Activated gamma-delta T cell (primary cell): ENCODE results near the gene DUSP10.

Source experiments
- DNase-seq: peaks from one replicate; lab custom pipeline; 2025; lab: John Stamatoyannopoulos, UW

The DUSP10 gene

DNA sequence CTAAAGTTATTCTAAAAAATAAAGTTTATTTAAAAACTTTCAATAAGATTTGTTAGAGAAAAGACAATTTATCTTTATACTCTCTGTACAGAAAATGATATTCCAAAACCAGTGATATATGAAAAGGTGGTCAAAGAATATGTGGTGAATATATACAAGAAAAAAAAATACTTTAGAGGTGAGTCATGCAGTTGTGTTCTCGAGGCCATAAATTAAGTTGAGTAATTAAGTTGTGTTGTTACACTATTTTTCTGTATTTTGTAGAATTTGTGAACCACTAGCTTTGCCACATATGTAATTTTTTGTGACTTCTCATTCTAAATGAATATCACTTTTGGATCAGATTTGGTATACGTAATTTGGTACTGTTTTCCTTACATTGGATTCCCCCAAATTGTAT, 23.6 kb upstream of the DUSP10 start:
- DNase-seq: no peak

DNA sequence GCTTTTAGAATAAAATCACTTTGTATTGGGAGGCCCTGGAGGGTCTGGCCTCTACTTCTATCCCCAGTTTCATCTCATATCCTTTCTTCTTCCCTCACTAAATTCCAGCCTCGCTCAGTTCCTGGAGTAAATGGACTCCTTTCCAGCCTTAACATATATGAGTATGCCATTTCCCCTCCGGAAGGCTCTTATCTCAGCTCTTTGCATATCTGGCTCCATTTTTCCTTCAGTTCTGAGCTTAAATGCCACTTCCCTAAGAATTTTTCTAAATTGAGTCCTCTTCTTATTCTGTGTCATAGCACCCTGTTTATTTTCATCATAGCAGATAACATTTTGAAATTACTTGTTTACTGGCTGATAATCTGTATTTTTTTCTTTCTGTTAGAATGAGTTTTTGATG, 20.2 kb upstream of the DUSP10 start:
- DNase-seq: no peak

- DNase-seq: no peak
Measured at GRCh38 chr1:221761354-221762002, 19.6 kb upstream of the DUSP10 start.

GRCh38 chr1:221760911-221761310, 19.0 kb upstream of the DUSP10 start:
- DNase-seq: no peak

GRCh38 chr1:221759436-221759835, 17.5 kb upstream of the DUSP10 start:
- no peak for DNase-seq

DNA sequence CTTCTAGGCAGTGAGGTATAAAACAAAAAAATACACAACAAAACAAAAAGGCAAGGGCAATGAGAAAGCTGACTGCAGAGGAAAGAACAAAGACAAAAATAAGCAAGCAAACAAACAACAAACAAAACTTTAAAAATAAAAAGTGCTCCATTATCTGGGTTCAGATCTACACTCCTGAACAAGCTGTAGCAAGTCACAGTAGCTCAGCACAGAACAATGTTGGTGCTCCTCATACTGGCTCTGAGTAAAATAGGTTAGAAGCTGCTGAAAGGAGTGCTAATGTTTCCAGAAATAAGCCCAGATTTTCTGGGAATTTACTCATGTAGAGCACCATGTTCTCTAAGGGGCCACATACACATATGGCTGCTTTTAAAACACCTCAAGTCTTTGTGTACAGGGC, 16.6 kb upstream of the DUSP10 start:
- DNase-seq: no peak

DNA sequence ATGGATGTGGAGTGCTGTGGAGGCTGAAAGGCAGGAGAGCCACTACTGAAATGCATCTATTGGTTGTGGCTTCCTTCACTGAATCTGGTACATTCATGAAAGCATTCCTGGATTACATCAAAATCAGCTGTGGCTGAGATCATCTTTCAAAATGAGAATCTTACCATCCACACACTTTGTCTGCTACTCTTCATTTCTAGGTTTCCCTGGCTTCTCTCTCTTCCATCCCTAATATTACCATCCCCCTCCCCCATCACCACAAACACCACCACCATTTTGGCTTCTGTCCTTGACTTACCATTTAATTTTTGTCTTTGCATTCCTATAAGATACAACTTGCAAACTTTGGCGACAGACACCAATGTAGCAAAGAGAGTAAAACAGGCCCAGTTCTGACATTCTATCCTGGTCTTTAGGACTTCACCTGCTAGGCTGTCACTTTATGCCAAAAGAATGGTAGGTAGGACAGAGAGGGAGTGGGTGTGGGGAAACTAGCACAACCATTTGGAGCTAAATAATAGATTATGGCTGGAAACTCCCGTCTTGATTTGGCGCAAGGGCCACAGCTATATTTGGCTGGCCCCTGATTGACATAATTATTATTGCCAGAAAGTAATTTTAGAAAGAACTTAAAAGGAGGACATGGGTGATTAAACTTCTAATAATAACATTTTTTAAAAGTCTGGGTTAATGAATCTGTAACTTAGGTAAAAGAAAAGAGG, 15.1 kb upstream of the DUSP10 start:
- no peak for DNase-seq

DNA sequence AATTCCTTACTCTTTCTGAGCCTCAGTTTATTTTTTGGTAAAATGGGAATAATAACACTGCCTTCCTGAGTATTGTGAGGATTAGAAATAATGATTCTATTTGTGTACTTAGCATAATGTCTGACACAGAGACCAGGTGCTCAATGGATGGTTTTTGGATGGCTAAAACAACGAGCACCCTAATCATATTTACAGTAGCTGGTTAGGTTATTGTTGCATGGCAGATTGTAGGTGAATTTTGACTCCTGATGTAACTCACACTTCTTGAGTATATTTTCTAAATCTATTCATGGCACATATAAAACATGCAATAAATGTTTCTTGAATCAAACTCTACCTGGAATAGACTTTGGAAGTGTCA, 11.9 kb upstream of the DUSP10 start:
- DNase-seq: no peak

- DNase-seq: no peak
Measured at GRCh38 chr1:221751226-221751887, 9.5 kb upstream of the DUSP10 start.

DNA sequence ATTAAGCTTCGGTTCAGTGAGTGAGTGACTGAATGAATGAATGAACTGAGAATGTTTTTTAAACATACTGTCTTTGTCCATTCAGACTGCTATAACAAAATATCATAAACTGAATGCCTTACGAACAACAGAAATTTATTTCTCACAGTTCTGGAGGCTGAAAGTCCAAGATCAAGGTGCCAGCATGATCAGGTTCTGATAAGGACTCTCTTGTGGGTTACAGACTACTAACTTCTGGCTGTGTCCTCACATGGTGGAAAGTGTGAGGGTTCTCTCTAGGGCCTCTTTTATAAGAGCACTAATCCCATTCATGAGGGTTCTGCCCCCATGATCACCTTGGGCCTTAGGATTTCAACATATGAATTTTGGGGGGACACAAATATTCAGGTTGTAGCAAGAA, 7.1 kb upstream of the DUSP10 start:
- DNase-seq: no peak

DNA sequence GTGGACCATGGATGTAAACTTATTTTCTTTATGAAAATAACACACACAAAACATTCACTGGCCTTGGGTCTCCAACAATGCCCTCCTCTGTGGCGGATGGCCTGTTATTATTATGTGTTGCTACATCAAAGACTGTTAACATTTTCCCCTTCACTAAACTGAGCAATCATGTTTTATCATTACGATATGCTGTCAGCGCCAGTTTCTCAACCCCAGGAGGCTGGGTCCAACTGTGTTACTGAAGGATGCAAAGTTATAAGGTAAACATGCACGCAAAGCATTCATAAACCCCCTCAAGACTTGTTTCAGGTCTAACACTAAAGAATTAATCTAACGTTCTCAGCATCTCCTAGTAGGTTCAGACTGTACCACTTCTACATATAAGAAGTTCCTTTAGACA, 6.0 kb upstream of the DUSP10 start:
- DNase-seq: no peak

DNA sequence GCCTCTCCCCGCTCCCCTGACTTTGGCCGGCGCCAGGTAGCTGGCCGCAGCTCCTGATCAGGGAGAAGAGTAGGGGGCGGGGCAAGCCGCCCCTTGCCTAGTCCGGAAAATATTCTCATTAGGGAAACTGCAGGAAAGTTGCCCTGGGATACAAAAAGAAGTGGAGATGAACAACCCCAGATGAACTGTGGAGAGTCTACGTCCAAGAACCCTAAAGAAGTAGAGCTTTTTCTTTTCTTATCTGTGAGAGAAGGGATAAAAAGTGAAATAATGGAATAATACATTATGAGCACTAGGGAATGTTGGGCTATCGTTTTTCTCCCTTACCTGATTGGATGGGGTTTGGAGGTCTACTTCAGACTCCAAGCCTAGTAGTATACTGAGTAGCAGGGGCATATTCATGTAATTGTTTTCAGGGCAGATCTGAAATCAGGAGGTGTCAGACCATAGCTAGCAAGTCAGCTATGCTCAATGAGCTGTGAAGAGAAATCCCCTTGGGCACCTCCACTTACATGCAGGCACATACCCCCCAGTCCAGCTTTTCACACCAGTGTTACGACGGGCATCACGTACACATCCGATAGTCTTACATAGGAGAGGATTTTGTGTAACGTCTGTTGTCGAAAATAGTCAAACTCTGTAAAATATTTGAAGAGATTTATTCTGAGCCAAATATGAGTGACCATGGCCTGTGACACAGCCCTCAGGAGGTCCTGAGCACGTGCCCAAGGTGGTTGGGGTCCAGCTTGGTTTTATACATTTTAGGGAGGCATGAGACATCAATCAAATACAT, 1.7 kb upstream of the DUSP10 start:
- no peak for DNase-seq

GRCh38 chr1:221742555-221743415, 896 bp upstream of the DUSP10 start:
- peak; percentile 77 for DNase-seq

DNA sequence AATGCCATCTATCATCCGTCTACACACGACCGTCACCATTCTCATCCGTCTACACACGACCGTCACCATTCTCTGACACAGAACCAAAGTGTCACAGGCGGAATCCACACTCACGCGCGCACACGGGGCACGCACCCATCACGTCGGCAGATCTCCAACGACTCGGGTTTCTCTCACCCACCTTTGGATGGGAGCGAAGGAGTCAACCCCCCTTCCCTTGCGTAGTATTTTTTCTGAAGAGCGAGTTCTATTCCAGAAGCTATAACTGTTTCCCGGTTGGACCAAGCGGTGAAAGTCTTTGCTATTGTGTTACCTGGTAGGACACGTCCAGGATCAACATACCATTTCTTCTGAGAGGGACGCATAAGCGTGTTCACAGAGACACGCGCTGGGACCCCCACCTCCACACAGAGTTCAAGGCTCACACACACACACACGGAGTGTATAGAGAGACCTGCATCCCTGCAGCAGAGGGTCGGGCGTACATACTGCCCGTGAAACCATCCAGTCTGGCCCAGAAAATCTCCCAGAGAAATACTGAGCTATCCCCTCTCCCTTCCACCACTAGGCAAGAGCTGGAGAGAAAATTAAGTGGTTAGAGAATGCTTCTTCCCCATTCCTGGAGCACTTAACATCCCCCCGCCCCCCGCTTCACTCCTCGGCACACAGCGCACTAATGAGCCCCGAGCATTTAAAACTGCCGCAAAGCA, 741 bp downstream of the DUSP10 start:
- DNase-seq: no peak

GRCh38 chr1:221740369-221740992, 1.4 kb downstream of the DUSP10 start:
- DNase-seq: no peak

DNA sequence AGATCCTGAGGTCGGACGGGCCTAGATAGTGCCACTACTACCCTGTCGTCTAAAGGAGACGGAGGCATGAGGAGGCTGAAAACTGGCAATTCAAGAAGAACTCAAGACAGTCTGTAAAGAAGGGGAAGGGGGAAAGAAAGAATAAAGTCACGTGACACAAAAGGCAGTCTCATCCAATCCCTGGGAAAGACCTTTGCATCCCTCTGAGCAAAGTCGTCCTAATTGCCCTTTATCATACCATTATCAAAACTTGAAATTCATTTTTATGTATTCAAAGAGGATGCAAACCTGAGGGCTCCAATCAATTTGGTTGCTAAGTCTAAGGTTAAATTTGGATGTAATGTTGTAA, 2.2 kb downstream of the DUSP10 start:
- no peak for DNase-seq

GRCh38 chr1:221739018-221739676, 2.7 kb downstream of the DUSP10 start:
- no peak for DNase-seq

DNA sequence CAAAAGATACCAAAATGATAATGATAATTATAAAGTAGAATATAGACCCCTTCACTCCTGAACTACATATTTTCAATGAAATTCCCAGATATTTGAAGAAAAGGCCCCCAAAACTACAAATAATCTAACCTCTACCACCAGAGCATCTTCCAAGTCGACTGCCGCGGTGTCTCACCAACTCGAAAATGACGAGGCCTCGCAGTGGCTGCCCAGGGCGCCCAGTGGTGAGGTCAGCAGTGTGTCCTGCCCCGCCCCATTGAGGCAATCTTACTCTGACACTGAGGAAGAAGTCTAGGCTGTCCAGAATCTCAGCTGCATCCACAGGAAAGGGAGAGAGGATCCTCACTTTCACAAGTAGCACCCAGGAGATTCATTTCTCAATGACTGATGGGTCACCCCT, 5.2 kb downstream of the DUSP10 start:
- DNase-seq: no peak

GRCh38 chr1:221735999-221736398, 5.9 kb downstream of the DUSP10 start:
- no peak for DNase-seq

- DNase-seq: no peak
Measured at GRCh38 chr1:221734187-221734586, 7.7 kb downstream of the DUSP10 start.
